Neural progenitor cell (in vitro differentiated cells): ENCODE results near the gene BDH1.

Experiments used
- CTCF ChIP-seq: fragments of 200-600 bp; sonication (generic); IDR thresholded peaks from 2 replicates; pipeline ENCODE4 v1.5.1; 2017; ENCODE audit warnings: antibody characterized with exemption, mild to moderate bottlenecking
- EZH2 ChIP-seq: fragments of 200-600 bp; sonication (generic); IDR thresholded peaks from 2 replicates; pipeline ENCODE4 v1.6.1; 2017; ENCODE audit warnings: antibody characterized with exemption, mild to moderate bottlenecking, moderate library complexity
- EZH2phosphoT487 ChIP-seq: fragments of 200-600 bp; sonication (generic); IDR thresholded peaks from 2 replicates; pipeline ENCODE4 v1.6.1; 2017; ENCODE audit warnings: antibody characterized with exemption

GRCh38 chr3:197541756-197542539 lies 13.8 kb downstream of the BDH1 start:
- no peak for TF ChIP-seq EZH2
- no peak for TF ChIP-seq CTCF
- no peak for TF ChIP-seq EZH2phosphoT487
